WI38 (cell line): ENCODE results near the gene KCNJ4.

ENCODE experiments used
- H3K4me3 ChIP-seq: 2 replicates; pipeline ENCODE4 v1.5.1; 2011; ENCODE audit warnings: low read depth, mild to moderate bottlenecking, control low read depth, low read length
- TF ChIP-seq, protein P1 (sequence below): IDR thresholded peaks from 2 replicates; pipeline ENCODE4 v1.5.1; 2012; ENCODE audit warnings: low read depth, mild to moderate bottlenecking, control low read depth, low read length

The KCNJ4 gene

DNA sequence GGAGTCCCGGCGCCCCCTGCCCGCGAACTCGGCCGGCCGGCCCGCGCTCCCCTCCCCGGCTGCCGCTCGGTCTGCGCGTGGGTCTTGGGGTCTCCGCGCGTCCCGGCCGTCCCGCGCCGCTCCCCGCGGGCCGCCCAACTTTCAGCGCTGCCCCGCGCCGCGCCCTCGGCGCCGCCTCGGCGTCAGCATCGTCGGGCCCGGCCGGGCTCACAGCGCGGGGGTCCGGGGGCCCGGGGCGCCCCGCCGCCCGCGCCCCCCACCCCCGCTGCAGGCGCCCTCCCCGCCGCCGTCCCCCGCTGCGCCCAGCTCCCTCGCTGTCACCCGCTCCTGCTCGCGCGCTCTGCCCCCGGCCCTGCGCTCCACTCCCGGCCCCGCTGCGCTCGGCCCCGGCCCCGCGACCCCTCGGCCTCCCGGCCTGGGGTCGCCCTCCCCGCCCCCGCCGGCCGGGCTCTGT, at the start of gene KCNJ4:
Gene KCNJ4 (minus strand): TSS at position 124 of the 454 bp plus-strand sequence. CDS start 27,067 bp downstream, outside the sequence.
- TF ChIP-seq, protein P1, sequence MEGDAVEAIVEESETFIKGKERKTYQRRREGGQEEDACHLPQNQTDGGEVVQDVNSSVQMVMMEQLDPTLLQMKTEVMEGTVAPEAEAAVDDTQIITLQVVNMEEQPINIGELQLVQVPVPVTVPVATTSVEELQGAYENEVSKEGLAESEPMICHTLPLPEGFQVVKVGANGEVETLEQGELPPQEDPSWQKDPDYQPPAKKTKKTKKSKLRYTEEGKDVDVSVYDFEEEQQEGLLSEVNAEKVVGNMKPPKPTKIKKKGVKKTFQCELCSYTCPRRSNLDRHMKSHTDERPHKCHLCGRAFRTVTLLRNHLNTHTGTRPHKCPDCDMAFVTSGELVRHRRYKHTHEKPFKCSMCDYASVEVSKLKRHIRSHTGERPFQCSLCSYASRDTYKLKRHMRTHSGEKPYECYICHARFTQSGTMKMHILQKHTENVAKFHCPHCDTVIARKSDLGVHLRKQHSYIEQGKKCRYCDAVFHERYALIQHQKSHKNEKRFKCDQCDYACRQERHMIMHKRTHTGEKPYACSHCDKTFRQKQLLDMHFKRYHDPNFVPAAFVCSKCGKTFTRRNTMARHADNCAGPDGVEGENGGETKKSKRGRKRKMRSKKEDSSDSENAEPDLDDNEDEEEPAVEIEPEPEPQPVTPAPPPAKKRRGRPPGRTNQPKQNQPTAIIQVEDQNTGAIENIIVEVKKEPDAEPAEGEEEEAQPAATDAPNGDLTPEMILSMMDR = no peak
- no peak within 1 kb of the TSS; the same call in 1 of the 2 replicates for H3K4me3 ChIP-seq

DNA sequence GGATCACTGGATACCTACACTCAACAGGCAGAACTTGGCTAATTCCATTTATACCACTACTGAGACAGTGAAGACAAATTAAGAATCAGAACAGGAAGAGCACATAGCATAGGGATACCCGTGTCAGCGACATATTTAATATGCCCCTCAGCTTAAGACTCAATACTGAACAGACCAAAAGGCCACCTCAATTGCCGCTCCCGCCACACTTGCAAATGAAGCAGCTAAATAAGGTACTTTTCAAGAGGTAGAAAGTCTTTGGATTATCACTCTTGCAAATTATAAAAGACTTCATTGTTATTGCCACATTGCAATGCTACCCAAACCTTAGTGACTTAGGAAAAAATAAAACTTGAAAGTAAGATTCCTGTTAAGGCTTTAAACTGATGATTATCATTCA, 48.0 kb upstream of the KCNJ4 start:
- TF ChIP-seq, protein P1 = no peak
- peak overlapping the region; percentile 82 for H3K4me3 ChIP-seq

DNA sequence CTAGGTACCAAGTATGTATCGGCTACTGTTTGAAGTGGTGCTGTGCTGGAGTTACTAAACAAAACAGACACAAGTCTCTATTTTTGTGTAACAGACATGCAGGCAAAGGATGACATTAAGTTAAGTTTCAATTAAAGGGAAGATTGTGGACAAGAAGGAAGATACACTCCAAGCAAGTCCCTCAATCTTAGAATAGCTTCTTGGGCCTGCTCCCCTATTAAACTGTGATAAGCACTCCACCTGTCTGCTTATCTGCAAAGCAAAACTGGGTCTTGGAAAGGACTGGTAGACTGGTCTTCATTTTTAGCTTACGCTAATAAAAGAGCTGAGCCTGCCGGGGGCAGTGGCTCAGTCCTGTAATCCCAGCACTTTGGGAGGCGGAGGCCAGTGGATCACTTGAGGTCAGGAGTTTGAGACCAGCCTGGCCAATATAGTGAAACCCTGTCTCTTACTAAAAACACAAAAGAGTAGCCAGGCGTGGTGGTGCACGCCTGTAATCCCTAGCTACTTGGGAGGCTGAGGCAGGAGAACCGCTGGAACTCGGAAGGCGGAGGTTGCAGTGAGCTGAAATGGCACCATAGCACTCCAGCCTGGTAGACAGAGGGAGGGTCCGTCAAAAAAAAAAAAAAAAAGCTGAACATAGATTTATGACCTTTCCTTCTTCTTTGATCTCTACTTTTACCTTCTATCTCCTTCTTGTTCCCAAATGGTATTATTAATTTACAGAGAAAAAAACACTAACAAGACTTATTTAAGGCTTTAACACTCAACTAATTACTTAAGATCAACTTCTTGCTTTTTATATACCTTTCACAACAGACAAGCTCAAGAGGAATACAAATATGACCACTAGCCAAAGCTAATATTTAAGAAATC, 47.0 kb upstream of the KCNJ4 start:
- TF ChIP-seq, protein P1 = no peak
- no peak overlapping the region for H3K4me3 ChIP-seq

DNA sequence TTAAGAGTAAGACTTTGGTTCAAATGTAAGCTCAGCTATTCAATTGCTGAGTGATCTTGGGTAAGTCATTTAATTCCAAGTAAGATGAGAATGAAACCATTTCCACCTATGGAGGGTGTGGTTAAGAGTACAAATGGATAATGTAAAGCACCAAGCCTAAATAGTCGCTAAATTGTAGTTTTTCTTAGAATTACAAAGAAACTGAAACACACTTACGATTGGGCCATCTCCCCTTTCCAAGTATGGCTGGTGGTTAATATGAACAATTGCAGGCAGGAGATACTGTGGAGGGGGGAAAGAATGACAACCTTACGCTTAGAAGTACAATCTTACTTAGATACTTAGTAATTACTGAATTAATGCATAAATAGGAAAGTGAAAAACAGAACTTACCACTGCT, 42.9 kb upstream of the KCNJ4 start:
- TF ChIP-seq, protein P1 = no peak
- H3K4me3 ChIP-seq = no peak overlapping the region

DNA sequence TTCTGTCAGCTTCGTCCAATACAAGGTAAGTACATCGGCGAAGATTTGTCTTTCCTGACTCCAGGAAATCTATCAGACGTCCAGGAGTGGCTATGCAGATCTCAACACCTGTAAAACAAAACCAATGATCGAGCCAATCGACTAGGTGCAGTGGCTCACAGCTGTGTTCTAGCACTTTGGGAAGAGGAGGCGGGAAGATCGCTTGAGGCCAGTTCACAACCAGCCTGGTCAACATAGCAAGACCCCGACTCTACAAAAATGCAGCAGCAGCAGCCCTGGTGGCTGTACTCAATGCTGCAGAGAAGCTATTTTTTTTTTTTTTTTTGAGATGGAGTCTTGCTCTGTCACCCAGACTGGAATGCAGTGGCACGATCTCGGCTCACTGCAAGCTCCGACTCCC, 39.9 kb upstream of the KCNJ4 start:
- TF ChIP-seq, protein P1 = no peak
- H3K4me3 ChIP-seq = no peak overlapping the region

DNA sequence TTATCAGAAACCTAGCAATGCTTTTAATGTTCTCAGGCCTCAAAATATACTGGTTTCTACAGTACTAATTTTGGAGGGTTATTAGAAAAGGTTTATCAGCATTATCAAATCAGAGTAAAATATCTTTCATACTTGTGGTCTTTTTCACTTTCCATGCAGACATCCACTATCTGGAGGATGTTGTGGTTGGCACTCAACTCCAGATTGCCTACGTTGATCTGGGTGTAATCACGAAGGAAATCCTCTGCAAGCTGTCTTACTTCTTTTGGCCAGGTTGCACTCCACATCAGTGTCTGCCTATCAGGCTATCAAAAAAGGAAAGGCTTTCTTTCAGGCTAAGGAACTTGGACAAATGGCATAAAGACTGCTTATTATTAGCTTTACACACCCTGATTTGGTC, 39.5 kb upstream of the KCNJ4 start:
- TF ChIP-seq, protein P1 = no peak
- no peak overlapping the region for H3K4me3 ChIP-seq

DNA sequence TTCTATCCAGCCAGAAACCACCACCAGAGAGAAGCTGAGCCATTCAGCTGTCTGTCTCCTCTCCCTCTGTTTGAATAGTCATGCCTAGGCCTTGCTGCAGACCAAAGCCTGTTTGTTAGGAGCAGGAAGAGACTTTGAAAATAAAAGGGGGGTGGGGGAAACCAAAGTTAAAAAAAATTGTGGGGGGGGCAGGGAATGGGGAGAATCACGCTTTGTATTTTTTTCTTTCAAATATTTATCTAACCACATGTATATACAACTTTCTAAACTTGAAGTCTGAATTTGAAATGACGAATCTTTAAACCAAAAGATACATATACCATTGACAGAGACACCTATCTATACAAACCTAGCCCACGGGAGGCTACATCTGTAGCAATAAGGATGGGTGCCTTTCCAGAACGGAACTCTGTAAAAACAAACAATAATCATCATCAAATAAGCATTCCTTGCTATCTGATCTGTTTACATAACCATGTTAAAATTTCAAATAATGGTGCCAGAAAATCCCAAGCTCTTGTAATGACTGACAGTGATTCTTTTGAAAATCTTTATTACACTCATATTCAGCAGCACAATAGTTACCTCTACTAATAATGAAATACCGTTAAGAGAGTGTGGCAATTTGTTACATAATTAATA, 36.8 kb upstream of the KCNJ4 start:
- TF ChIP-seq, protein P1 = no peak
- no peak overlapping the region for H3K4me3 ChIP-seq
